H1 (cell line): ENCODE data around the gene IL1RAPL1. TPM values are rescaled to one million over a fixed set of nuclear protein-coding genes. Genes with fewer than 3 reads are reported as not detected.

Experiments
- CTCF ChIA-PET: fragments of 300-600 bp; sonication (Branson Sonifier 250); formaldehyde crosslinking; loops from one replicate; lab custom pipeline; 2021; ENCODE audit not compliant: partially characterized antibody; lab: Charles Lee
- POLR2A ChIA-PET: fragments of 300-600 bp; sonication (Branson Sonifier 250); formaldehyde crosslinking; loops from one replicate; lab custom pipeline; 2021; ENCODE audit warnings: inconsistent platforms; ENCODE audit not compliant: partially characterized antibody; lab: Charles Lee
- DNase-seq, 2 experiments: peaks; one replicate each; pipeline versions ENCODE4 v3.0.0 to v3.0.0-alpha.2; 2010 to 2022; ENCODE audit warnings: low spot score in 2 of 2, low read depth in 1 of 2, mixed read lengths in 1 of 2
- FAIRE-seq: peaks from 2 replicates; lab custom pipeline; 2011; peaks lifted over from hg19 to GRCh38; lab: Jason Lieb, UNC
- H2AFZ ChIP-seq: 2 replicates; pipeline ENCODE4 v1.8.1; 2012; ENCODE audit warnings: low read length, inconsistent platforms
- H2AK5ac ChIP-seq: 2 replicates; pipeline ENCODE4 v1.6.1; 2013; ENCODE audit warnings: low read depth, low read length
- H2BK120ac ChIP-seq: replicated peaks from 2 replicates; pipeline ENCODE3; 2013; ENCODE audit warnings: low read depth, low read length, inconsistent platforms
- H2BK12ac ChIP-seq: 2 replicates; pipeline ENCODE4 v1.6.1; 2013; ENCODE audit warnings: low read depth, low read length
- H2BK15ac ChIP-seq: 2 replicates; pipeline ENCODE4 v1.6.1; 2013; ENCODE audit warnings: low read length
- H2BK20ac ChIP-seq: 2 replicates; pipeline ENCODE4 v1.6.1; 2013; ENCODE audit warnings: low read length
- H2BK5ac ChIP-seq: 2 replicates; pipeline ENCODE4 v1.6.1; 2013; ENCODE audit warnings: low read depth, low read length
- H3K14ac ChIP-seq: 2 replicates; pipeline ENCODE4 v1.6.1; 2013; ENCODE audit warnings: inconsistent platforms; ENCODE audit not compliant: insufficient read length
- H3K18ac ChIP-seq: 2 replicates; pipeline ENCODE4 v1.6.1; 2013; ENCODE audit warnings: low read length; ENCODE audit errors: extremely low read depth
- H3K23ac ChIP-seq: 2 replicates; pipeline ENCODE4 v1.6.1; 2013; ENCODE audit warnings: inconsistent platforms; ENCODE audit not compliant: insufficient read length
- H3K23me2 ChIP-seq: 2 replicates; pipeline ENCODE4 v1.6.1; 2013; ENCODE audit warnings: low read depth, low read length
- H3K27ac ChIP-seq: 2 replicates; pipeline ENCODE4 v1.6.1; 2011; ENCODE audit warnings: low read depth, low read length, inconsistent platforms
- H3K27me3 ChIP-seq, 4 experiments: replicated peaks in 1 of 4; 1 replicate in 1 of 4; 2 replicates in 3 of 4; pipeline versions ENCODE4 v1.6.1 to v1.8.1; 2011 to 2013; ENCODE audit warnings: low read length in 3 of 4, mild to moderate bottlenecking in 3 of 4, inconsistent platforms in 2 of 4, mixed read lengths in 2 of 4, moderate library complexity in 1 of 4; ENCODE audit not compliant: control insufficient read depth in 3 of 4, insufficient read depth in 3 of 4; ENCODE audit errors: extremely low read depth in 1 of 4
- H3K36me3 ChIP-seq, 4 experiments: 2 replicates each; pipeline versions ENCODE4 v1.6.1 to v1.8.1; 2011 to 2013; ENCODE audit warnings: mild to moderate bottlenecking in 4 of 4, low read length in 3 of 4, moderate library complexity in 2 of 4, control low read depth in 1 of 4, inconsistent platforms in 1 of 4; ENCODE audit not compliant: insufficient read depth in 4 of 4, control insufficient read depth in 2 of 4
- H3K4ac ChIP-seq: replicated peaks from 2 replicates; pipeline ENCODE3; 2013; ENCODE audit warnings: low read length, low read depth, mixed read lengths, inconsistent platforms; ENCODE audit not compliant: insufficient read length
- H3K4me1 ChIP-seq, 4 experiments: replicated peaks in 1 of 4; 1 replicate in 1 of 4; 2 replicates in 3 of 4; pipeline versions ENCODE4 v1.6.1 to v1.8.1; 2011 to 2013; ENCODE audit warnings: low read length in 3 of 4, inconsistent platforms in 2 of 4, mixed read lengths in 1 of 4; ENCODE audit not compliant: insufficient read depth in 4 of 4, control insufficient read depth in 3 of 4
- H3K4me2 ChIP-seq, 2 experiments: 2 replicates each; pipeline versions ENCODE4 v1.6.1 to v1.8.1; 2011 to 2013; ENCODE audit warnings: low read depth in 2 of 2, low read length in 2 of 2, control low read depth in 1 of 2, inconsistent platforms in 1 of 2, mild to moderate bottlenecking in 1 of 2; ENCODE audit not compliant: insufficient read depth in 1 of 2
- H3K4me3 ChIP-seq, 4 experiments: fragments of 200-600, 300-600 bp in 1 of 4; sonication (generic), shearing (Covaris generic), sonication (Bioruptor Twin) in 1 of 4; 2 replicates each; pipeline versions ENCODE4 v1.5.1 to v1.8.1; 2011 to 2016; ENCODE audit warnings: low read length in 4 of 4, low read depth in 3 of 4, control low read depth in 2 of 4, inconsistent platforms in 2 of 4, mild to moderate bottlenecking in 2 of 4, mixed read lengths in 1 of 4, moderate library complexity in 1 of 4; ENCODE audit not compliant: insufficient read depth in 2 of 4; ENCODE audit errors: extremely low read depth in 1 of 4
- H3K56ac ChIP-seq: replicated peaks from 2 replicates; pipeline ENCODE3; 2013; ENCODE audit warnings: low read depth, mild to moderate bottlenecking, mixed read lengths, low read length, inconsistent platforms; ENCODE audit not compliant: insufficient read length
- H3K79me1 ChIP-seq: 2 replicates; pipeline ENCODE4 v1.6.1; 2013; ENCODE audit warnings: low read depth, low read length, control low read depth
- H3K79me2 ChIP-seq, 2 experiments: 2 replicates each; pipeline versions ENCODE4 v1.6.1 to v1.8.1; 2012 to 2013; ENCODE audit warnings: low read length in 2 of 2, mild to moderate bottlenecking in 2 of 2, inconsistent platforms in 1 of 2; ENCODE audit not compliant: insufficient read depth in 2 of 2, control insufficient read depth in 1 of 2
- H3K9ac ChIP-seq, 4 experiments: replicated peaks in 1 of 4; 1 replicate in 1 of 4; 2 replicates in 3 of 4; pipeline versions ENCODE4 v1.6.1 to v1.8.1; 2011 to 2013; ENCODE audit warnings: low read depth in 3 of 4, low read length in 3 of 4, control low read depth in 2 of 4, mild to moderate bottlenecking in 2 of 4, moderate library complexity in 2 of 4, inconsistent platforms in 1 of 4; ENCODE audit errors: extremely low read depth in 1 of 4
- H3K9me3 ChIP-seq, 2 experiments: 2 replicates each; pipeline versions ENCODE4 v1.6.1 to v1.8.1; 2012 to 2013; ENCODE audit warnings: mild to moderate bottlenecking in 2 of 2, moderate library complexity in 2 of 2, control low read depth in 1 of 2, inconsistent platforms in 1 of 2, low read depth in 1 of 2, low read length in 1 of 2, mixed read lengths in 1 of 2; ENCODE audit not compliant: insufficient read depth in 2 of 2
- H4K20me1 ChIP-seq, 2 experiments: replicated peaks in 1 of 2; 2 replicates each; pipeline versions ENCODE3 to v1.8.1; 2011 to 2013; ENCODE audit warnings: inconsistent platforms in 2 of 2, low read length in 2 of 2, mild to moderate bottlenecking in 1 of 2; ENCODE audit not compliant: insufficient read depth in 2 of 2, control insufficient read depth in 1 of 2
- H4K5ac ChIP-seq: 2 replicates; pipeline ENCODE4 v1.6.1; 2013; ENCODE audit warnings: low read length, low read depth, mixed read lengths, inconsistent platforms; ENCODE audit not compliant: insufficient read length
- H4K8ac ChIP-seq: 2 replicates; pipeline ENCODE4 v1.8.0; 2013; ENCODE audit warnings: mild to moderate bottlenecking, moderate library complexity, low read length, inconsistent platforms; ENCODE audit not compliant: insufficient read depth; ENCODE audit errors: extremely low read depth
- H4K91ac ChIP-seq: replicated peaks from 2 replicates; pipeline ENCODE3; 2013; ENCODE audit warnings: low read length, mixed read lengths, inconsistent platforms; ENCODE audit not compliant: insufficient read length
- BRCA1 ChIP-seq: IDR thresholded peaks from 2 replicates; pipeline ENCODE4 v1.6.1; 2012; ENCODE audit warnings: low read depth, low read length, improper control_type of control experiment
- CBX5 ChIP-seq: fragments of 300-800, 300-1000 bp; sonication (generic); IDR thresholded peaks from 2 replicates; pipeline ENCODE4 v1.7.1; 2016; ENCODE audit warnings: antibody characterized with exemption, low read length, low read depth
- HDAC6 ChIP-seq: IDR thresholded peaks from one replicate; pipeline ENCODE4 v1.7.1; 2012; ENCODE audit warnings: low read depth, mild to moderate bottlenecking, inconsistent platforms, low read length, moderate library complexity
- TAF1 ChIP-seq: IDR thresholded peaks from 2 replicates; pipeline ENCODE4 v1.6.1; 2011; ENCODE audit warnings: mild to moderate bottlenecking, low read depth, low read length
- TAF7 ChIP-seq: optimal IDR thresholded peaks from 2 replicates; pipeline ENCODE3; 2011; ENCODE audit warnings: low read depth, mild to moderate bottlenecking, inconsistent platforms, low read length, moderate library complexity, borderline replicate concordance
- WGBS, 2 experiments: shearing (Covaris generic) in 1 of 2; methylation state at CpG; one replicate each; pipeline versions ENCODE4 v1.1.6 to v1.1.7; 2013 to 2015; ENCODE audit warnings: low lambda C conversion rate in 2 of 2, mixed read lengths in 2 of 2, inconsistent platforms in 1 of 2, low coverage in 1 of 2, missing lambda C conversion rate in 1 of 2; ENCODE audit not compliant: insufficient replicate concordance in 2 of 2, insufficient coverage in 1 of 2, insufficient read length in 1 of 2; ENCODE audit errors: extremely low coverage in 1 of 2, missing lambda C conversion rate in 1 of 2; 5-methylcytosine and 5-hydroxymethylcytosine counted together
- polyA plus RNA-seq, 7 experiments: library from polyadenylated mRNA; depleted of rRNA in 3 of 7; stranded (reverse) in 5 of 7; unstranded in 2 of 7; fragments of >200 nt in 5 of 7; fragments of 200-250 nt in 2 of 7; gene quantifications; 1 replicate in 5 of 7; 2 replicates in 1 of 7; 4 replicates in 1 of 7; pipeline versions ENCODE4 v1.2.1 to v1.2.3, GENCODE V29; 2011 to 2013; ENCODE audit warnings: missing spikeins in 2 of 7, mixed read lengths in 2 of 7
- total RNA-seq: library from RNA; stranded (reverse); fragmentation: NEBNext Ultra II Directional; extraction: Animal tissue kit (Norgen Biotek cat#: 25700); gene quantifications from 2 replicates; pipeline ENCODE4 v1.2.1, GENCODE V29; 2021

The IL1RAPL1 gene
- total and polyA plus RNA-seq, 2 of the 8 experiments (the other 6 are each of a cell fraction or from before 2014, with no cell fraction given) = 0.11 to 0.35 TPM

DNA sequence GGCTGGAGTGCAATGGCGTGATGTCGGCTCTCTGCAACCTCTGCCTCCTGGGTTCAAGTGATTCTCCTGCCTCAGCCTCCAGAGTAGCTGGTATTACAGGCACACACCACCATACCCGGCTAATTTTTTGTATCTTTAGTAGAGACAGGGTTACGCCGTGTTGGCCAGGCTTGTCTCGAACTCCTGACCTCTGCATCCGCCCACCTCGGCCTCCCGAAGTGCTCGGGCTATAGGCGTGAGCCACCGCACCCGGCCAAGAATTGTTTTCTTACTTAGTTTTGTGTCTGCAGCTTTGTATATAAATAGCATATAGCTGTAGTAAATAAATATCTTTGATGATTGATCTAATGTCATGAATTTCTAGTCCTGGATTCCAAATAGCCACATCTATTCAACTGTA lies 81.1 kb downstream of the IL1RAPL1 start:
- DNase-seq (no peak), FAIRE-seq (no peak)
- H3K4me2 ChIP-seq = no peak overlapping the region
- no peaks in the 10 kb centered on the region for H3K23me2 ChIP-seq
- H2BK120ac ChIP-seq = no peak overlapping the region
- no peaks in the 10 kb centered on the region for H3K9me3 ChIP-seq
- no peaks in the 10 kb centered on the region for H4K20me1 ChIP-seq
- no peak overlapping the region for H2BK20ac ChIP-seq
- H3K79me2 ChIP-seq = no peaks in the 10 kb centered on the region
- H3K27ac ChIP-seq = no peak overlapping the region
- TF ChIP-seq BRCA1 = no peak
- TF ChIP-seq HDAC6 = no peak
- TF ChIP-seq TAF7 = no peak
- TF ChIP-seq TAF1 = no peak
- TF ChIP-seq CBX5 = no peak
- POLR2A ChIA-PET = no interaction called here
- no peak overlapping the region for H2BK12ac ChIP-seq
- H3K56ac ChIP-seq = no peak overlapping the region
- CTCF ChIA-PET = interaction anchor here (0.7 kb wide), 1 partner anchor 66 kb away, joined by 4 read pairs; no protein-coding TSS in a partner anchor
- H3K27me3 ChIP-seq = no peaks in the 10 kb centered on the region
- H3K9ac ChIP-seq = no peak overlapping the region
- H3K4ac ChIP-seq = no peak overlapping the region
- no peak overlapping the region for H4K8ac ChIP-seq
- no peak overlapping the region for H2AK5ac ChIP-seq
- no peaks in the 10 kb centered on the region for H3K4me1 ChIP-seq
- H3K14ac ChIP-seq = no peak overlapping the region
- no peak overlapping the region for H4K91ac ChIP-seq
- H3K23ac ChIP-seq = no peak overlapping the region
- 92% methylated on average over 6 of the region's 13 CpGs; no CpG with 5 or more reads in 1 of the 2 experiments for WGBS, 2 experiments
- no peak overlapping the region for H3K18ac ChIP-seq
- H3K4me3 ChIP-seq = no peak overlapping the region
- H4K5ac ChIP-seq = no peak overlapping the region
- no peak overlapping the region for H2BK5ac ChIP-seq
- H3K79me1 ChIP-seq = no peaks in the 10 kb centered on the region
- H3K36me3 ChIP-seq = no peaks in the 10 kb centered on the region
- no peak overlapping the region for H2AFZ ChIP-seq
- H2BK15ac ChIP-seq = no peak overlapping the region
